ENCODE results near the gene SRGN.

SRGN gene

DNA sequence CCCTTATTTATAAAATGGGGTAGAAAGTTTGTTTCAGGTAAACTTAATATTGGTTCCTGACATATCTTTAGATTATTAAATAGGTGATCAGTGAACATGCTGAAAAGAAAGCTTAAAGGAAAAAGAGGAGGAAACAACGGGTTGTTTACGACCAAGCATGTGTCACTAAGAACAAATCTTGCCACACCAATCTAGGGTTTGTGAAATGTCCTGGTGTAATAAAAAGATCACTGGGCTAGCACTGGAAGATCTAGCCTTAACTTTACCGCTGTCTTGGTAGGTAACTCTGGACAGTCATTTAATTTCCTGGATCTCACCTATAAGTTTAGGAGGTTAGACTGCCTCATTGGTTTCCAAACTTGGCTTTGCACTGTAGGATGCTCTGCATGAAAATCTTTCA, 55.1 kb downstream of the SRGN start:
- no peak for DNase-seq

DNA sequence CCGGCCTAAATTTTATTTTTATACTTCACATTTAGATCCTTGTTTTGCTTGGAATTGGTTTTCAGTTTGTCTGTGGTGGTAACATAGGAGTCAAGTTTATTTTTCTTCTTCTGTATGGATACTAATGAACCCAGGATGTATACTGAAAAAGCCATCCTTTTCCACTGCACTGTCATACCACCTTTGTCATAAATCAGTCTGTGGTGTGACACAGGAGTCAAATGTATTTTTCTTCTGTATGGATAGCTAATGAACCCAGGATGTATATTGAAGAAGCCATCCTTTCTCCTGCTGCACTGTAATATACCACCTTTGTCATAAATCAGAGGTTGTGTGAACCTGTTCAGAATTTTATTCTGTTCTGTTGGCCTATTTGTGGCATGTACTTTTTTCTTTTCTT, 57.4 kb downstream of the SRGN start:
- DNase-seq = no peak

DNA sequence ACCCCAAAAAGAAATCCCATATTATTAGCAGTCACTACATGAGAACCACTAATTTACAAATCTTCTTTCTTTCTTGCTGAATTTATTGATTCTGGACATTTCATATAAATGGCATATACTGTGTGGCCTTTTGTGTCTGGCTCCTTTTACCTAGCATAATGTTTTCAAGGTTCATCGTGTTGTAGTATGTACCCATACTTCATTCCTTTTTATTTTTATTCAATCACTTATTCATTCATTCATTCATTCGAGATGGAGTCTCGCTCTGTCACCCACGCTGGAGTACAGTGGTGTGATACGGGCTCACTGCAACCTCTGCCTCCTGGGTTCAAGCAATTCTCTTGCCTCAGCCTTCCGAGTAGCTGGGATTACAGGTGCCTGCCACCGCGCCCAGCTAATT, 58.0 kb downstream of the SRGN start:
- no peak for DNase-seq

DNA sequence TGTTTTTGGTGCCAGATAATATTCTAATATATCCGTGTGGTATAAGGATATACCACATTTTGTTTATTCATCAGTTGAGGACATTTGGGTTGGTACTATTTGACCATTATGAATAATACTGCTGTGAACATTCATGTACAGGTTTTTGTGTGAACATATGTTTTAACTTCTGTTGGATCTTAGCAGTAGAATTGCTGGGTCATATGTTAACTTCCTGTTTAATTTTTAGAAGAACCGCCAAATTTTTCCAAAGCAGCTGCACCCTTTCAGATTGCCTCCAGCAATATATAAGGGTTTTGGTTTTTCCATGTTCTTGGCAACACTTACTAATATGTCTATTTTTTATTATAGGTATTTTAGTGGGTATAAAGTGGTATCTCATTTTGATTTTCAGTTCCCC, 58.9 kb downstream of the SRGN start:
- DNase-seq = no peak

DNA sequence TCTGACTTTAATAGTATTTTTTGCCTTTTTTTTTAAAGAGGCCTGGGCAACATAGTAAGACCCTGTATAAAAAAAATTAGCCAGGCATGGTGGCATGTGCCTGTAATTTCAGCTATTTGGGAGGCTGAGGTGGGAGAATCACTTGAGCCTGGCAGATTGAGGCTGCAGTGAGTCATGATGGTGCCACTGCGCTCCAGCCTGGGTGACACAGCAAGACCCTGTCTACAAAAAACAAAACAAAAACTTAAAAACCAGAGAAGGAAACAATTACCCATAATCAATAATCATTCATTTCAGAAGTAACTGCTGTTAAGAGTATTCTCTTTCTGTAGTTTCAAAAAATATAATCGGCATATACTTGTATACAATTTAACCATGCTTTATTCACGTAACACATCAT, 64.1 kb downstream of the SRGN start:
- DNase-seq = no peak

DNA sequence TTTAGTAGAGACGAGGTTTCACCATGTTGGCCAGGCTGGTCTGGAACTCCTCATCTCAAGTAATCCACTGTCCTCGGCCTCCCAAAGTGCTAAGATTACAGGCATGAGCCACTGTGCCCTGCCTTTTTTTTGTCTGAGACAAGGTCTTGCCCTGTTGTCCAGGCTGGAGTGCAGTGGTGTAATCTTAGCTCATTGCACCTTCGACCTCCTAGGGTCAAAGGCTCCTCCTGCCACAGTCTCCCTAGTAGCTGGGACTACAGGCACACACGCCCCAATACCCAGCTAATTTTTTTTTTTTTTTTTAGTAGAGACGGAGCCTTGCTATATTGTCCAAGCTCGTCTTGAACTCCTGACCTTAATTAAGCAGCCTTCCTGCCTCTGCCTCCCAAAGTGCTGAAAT, 65.3 kb downstream of the SRGN start:
- DNase-seq = no peak

All from femur (tissue), 1 donor.